B cell (primary cell): ENCODE results near the gene DTNBP1. TPM values are rescaled to one million over a fixed set of nuclear protein-coding genes. Genes with fewer than 3 reads are reported as not detected.

Experiments used
- ATAC-seq: fragments of 200-7000 bp; cut with Tn5 transposase; one replicate; pipeline ENCODE4 v1.10.0; 2021; ENCODE audit warnings: low read depth, mild to moderate bottlenecking, moderate number of reproducible peaks, moderate library complexity
- CTCF ChIA-PET: fragments of 350-600 bp; sonication (Branson Sonifier 250); formaldehyde crosslinking; loops from one replicate; lab custom pipeline; 2021; ENCODE audit warnings: antibody characterized with exemption, inconsistent platforms; lab: Charles Lee
- POLR2A ChIA-PET: fragments of 350-600 bp; sonication (Branson Sonifier 250); formaldehyde crosslinking; loops from one replicate; lab custom pipeline; 2021; ENCODE audit warnings: antibody characterized with exemption; lab: Charles Lee
- DNase-seq: peaks from one replicate; pipeline ENCODE4 v3.0.0; 2013
- H2AFZ ChIP-seq: 2 replicates; pipeline ENCODE4 v1.6.1; 2012; ENCODE audit warnings: mild to moderate bottlenecking, low read depth, low read length; ENCODE audit not compliant: insufficient read depth, poor library complexity, severe bottlenecking
- H3K27ac ChIP-seq, 2 donors: 1 replicate in 1 of 2; 2 replicates in 1 of 2; pipeline ENCODE4 v1.5.1; 2012 to 2013; ENCODE audit warnings: low read length in 2 of 2, mild to moderate bottlenecking in 2 of 2, moderate library complexity in 1 of 2
- H3K27me3 ChIP-seq, 4 experiments: fragments of 200-600 bp in 1 of 4; sonication (generic) in 1 of 4; replicated peaks in 1 of 4; 1 replicate in 2 of 4; 2 replicates in 2 of 4; pipeline versions ENCODE4 v1.6.1 to v1.7.0; 2013 to 2016; ENCODE audit warnings: low read length in 3 of 4, mild to moderate bottlenecking in 2 of 4, mixed read lengths in 1 of 4, moderate library complexity in 1 of 4; ENCODE audit not compliant: insufficient read depth in 4 of 4, control insufficient read depth in 3 of 4; ENCODE audit errors: control extremely low read depth in 1 of 4
- H3K36me3 ChIP-seq, 2 experiments: replicated peaks in 1 of 2; 1 replicate in 1 of 2; 2 replicates in 1 of 2; pipeline versions ENCODE4 v1.6.1 to v1.7.1; 2013; ENCODE audit warnings: low read length in 1 of 2; ENCODE audit not compliant: insufficient read depth in 2 of 2, control insufficient read depth in 1 of 2; ENCODE audit errors: control extremely low read depth in 1 of 2, extremely low read depth in 1 of 2
- H3K4me1 ChIP-seq, 2 donors: fragments of 200-600 bp in 1 of 2; sonication (generic) in 1 of 2; 1 replicate in 1 of 2; 2 replicates in 1 of 2; pipeline versions ENCODE4 v1.5.1 to v1.6.1; 2013 to 2017; ENCODE audit warnings: low read length in 2 of 2; ENCODE audit not compliant: control insufficient read depth in 2 of 2, insufficient read depth in 2 of 2
- H3K4me2 ChIP-seq: replicated peaks from 2 replicates; pipeline ENCODE3; 2012; ENCODE audit warnings: mild to moderate bottlenecking, low read depth, low read length; ENCODE audit not compliant: poor library complexity, severe bottlenecking
- H3K4me3 ChIP-seq, 5 experiments: fragments of 200-600 bp in 1 of 5; sonication (generic) in 1 of 5; 1 replicate in 3 of 5; 2 replicates in 2 of 5; pipeline versions ENCODE4 v1.5.1 to v1.7.0; 2011 to 2016; ENCODE audit warnings: low read length in 4 of 5, mild to moderate bottlenecking in 4 of 5, low read depth in 2 of 5, control low read depth in 1 of 5, moderate library complexity in 1 of 5; ENCODE audit not compliant: insufficient read depth in 1 of 5; ENCODE audit errors: control extremely low read depth in 1 of 5, extremely low read depth in 1 of 5
- H3K79me2 ChIP-seq: fragments of 200-600 bp; sonication (generic); one replicate; pipeline ENCODE4 v1.6.0; 2016; ENCODE audit warnings: low read length; ENCODE audit not compliant: control insufficient read depth, insufficient read depth
- H3K9ac ChIP-seq: fragments of 200-600 bp; sonication (generic); 2 replicates; pipeline ENCODE4 v1.6.1; 2017; ENCODE audit warnings: mild to moderate bottlenecking, low read length, moderate library complexity
- H3K9me3 ChIP-seq, 3 donors: one replicate each; pipeline versions ENCODE4 v1.6.1 to v1.7.1; 2013; ENCODE audit warnings: low read length in 2 of 3; ENCODE audit not compliant: control insufficient read depth in 2 of 3, insufficient read depth in 1 of 3; ENCODE audit errors: control extremely low read depth in 1 of 3
- H4K20me1 ChIP-seq: 2 replicates; pipeline ENCODE4 v1.6.0; 2012; ENCODE audit warnings: mild to moderate bottlenecking, low read length; ENCODE audit not compliant: insufficient read depth, control insufficient read depth, poor library complexity, severe bottlenecking
- H3K27ac Mint-ChIP-seq: one replicate; pipeline ENCODE4 v1.8.0; 2021; ENCODE audit warnings: mixed read lengths
- H3K27me3 Mint-ChIP-seq: one replicate; pipeline ENCODE4 v1.8.0; 2021; ENCODE audit warnings: mixed read lengths
- H3K4me1 Mint-ChIP-seq: one replicate; pipeline ENCODE4 v1.8.0; 2021; ENCODE audit warnings: mixed read lengths
- H3K4me3 Mint-ChIP-seq: one replicate; pipeline ENCODE4 v1.8.0; 2021; ENCODE audit warnings: mixed read lengths
- H3K9me3 Mint-ChIP-seq: one replicate; pipeline ENCODE4 v1.8.0; 2022; ENCODE audit warnings: mixed read lengths; ENCODE audit not compliant: insufficient read depth
- CTCF ChIP-seq: fragments of 200-600 bp; IDR thresholded peaks from one replicate; pipeline ENCODE4 v1.8.0; 2022; ENCODE audit warnings: antibody characterized with exemption, mild to moderate bottlenecking
- EZH2 ChIP-seq: IDR thresholded peaks from 2 replicates; pipeline ENCODE4 v1.6.1; 2012; ENCODE audit warnings: borderline replicate concordance, low read depth, mild to moderate bottlenecking, moderate library complexity, low read length; ENCODE audit not compliant: insufficient read depth, poor library complexity, severe bottlenecking
- WGBS: methylation state at CpG from one replicate; pipeline ENCODE4 v1.1.5; 2013; ENCODE audit warnings: missing lambda C conversion rate; ENCODE audit not compliant: insufficient coverage; 5-methylcytosine and 5-hydroxymethylcytosine counted together
- intact Hi-C: fragments of 100-400 bp; cut with micrococcal nuclease; formaldehyde crosslinking; loops from one replicate; pipeline ENCODE4 v1.10.0; 2022
- polyA plus RNA-seq: library from polyadenylated mRNA; depleted of rRNA; stranded (reverse); fragments of >200 nt; gene quantifications from 2 replicates; pipeline ENCODE4 v1.2.3, GENCODE V29; 2012
- total RNA-seq, 2 donors: library from RNA; stranded (reverse); fragments of 120-200 nt in 1 of 2; gene quantifications; 1 replicate in 1 of 2; 2 replicates in 1 of 2; pipeline versions ENCODE4 v1.2.3 to v1.2.4, GENCODE V29; 2013 to 2022

DTNBP1 gene
- total and polyA plus RNA-seq, 2 donors (not counting 1 experiment from before 2014, with no cell fraction given): 31.4 to 73.0 TPM

- H3K4me2 ChIP-seq: no peak overlapping the region
- Mint-ChIP-seq H3K27ac (no peak overlapping the region), H3K9me3 (no peaks in the 10 kb centered on the region), H3K27me3 (no peaks in the 10 kb centered on the region), H3K4me3 (no peak overlapping the region), H3K4me1 (peaks cover 41% of the 10 kb centered on the region)
- H3K4me1 ChIP-seq: peaks cover 8 to 22% of the 10 kb centered on the region in 2 donors
- peaks cover 34% of the 10 kb centered on the region for H4K20me1 ChIP-seq
- intact Hi-C loops: no loop called here
- peaks cover 38% of the 10 kb centered on the region for H3K79me2 ChIP-seq
- no peaks in the 10 kb centered on the region for H3K27me3 ChIP-seq
- H3K4me3 ChIP-seq: no peak overlapping the region
- ATAC-seq: no peak
- H3K36me3 ChIP-seq: peaks cover 11 to 28% of the 10 kb centered on the region in 2 experiments
- no peak overlapping the region for H3K27ac ChIP-seq
- POLR2A ChIA-PET: no interaction called here
- CTCF ChIA-PET: interaction anchor here (0.7 kb wide), 2 partner anchors 19 to 1308 kb away, joined by 3 to 4 read pairs; no protein-coding TSS in a partner anchor
- H3K9me3 ChIP-seq: no peaks in the 10 kb centered on the region
- DNase-seq: no peak
- WGBS: 88% methylated on average over 1 of the region's 2 CpGs
- TF ChIP-seq EZH2: no peak
- TF ChIP-seq CTCF: no peak
- H2AFZ ChIP-seq: no peak overlapping the region
- no peak overlapping the region for H3K9ac ChIP-seq
Measured at GRCh38 chr6:15485936-15486335, 176.9 kb downstream of the DTNBP1 start.

DNA sequence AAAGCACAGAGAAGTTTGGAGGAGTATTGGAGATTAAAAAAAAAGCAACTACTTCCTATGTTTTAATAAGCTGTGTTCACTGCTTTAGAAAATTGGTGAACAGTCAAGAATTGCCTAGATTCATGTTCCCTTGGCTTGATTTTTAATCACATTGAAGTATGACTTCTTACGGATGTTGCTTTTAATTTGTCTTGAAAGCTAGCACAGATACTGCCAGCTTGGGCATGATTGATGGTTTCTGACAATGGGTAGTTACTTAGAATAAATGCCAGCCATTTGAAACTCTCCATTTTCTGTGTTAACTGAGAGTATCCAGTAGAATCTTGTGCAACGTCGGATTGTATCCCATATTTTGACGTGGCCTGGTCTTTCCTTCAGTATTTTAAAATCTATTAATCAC, 178.0 kb downstream of the DTNBP1 start:
- Histone ChIP-seq H3K4me2 (no peak overlapping the region), H3K79me2 (peaks cover 48% of the 10 kb centered on the region), H3K4me3 (no peak overlapping the region), H3K27ac (no peak overlapping the region), H3K9me3 (no peaks in the 10 kb centered on the region), H3K27me3 (no peaks in the 10 kb centered on the region), H3K9ac (no peak overlapping the region), H4K20me1 (peaks cover 43% of the 10 kb centered on the region), H3K36me3 (peaks cover 11 to 28% of the 10 kb centered on the region in 2 experiments), H2AFZ (no peak overlapping the region), H3K4me1 (peaks cover 2 to 14% of the 10 kb centered on the region in 2 donors)
- Mint-ChIP-seq H3K9me3 (no peaks in the 10 kb centered on the region), H3K4me3 (no peak overlapping the region), H3K27me3 (no peaks in the 10 kb centered on the region), H3K4me1 (peaks cover 38% of the 10 kb centered on the region), H3K27ac (no peak overlapping the region)
- 100% methylated on average over 1 of the region's 4 CpGs for WGBS
- ATAC-seq (no peak), DNase-seq (no peak)
- TF ChIP-seq EZH2 (no peak), CTCF (no peak)
- ChIA-PET CTCF (interaction anchor here (1.0 kb wide), 1 partner anchor 44 kb away, joined by 3 read pairs; no protein-coding TSS in a partner anchor), POLR2A (no interaction called here)
- intact Hi-C loops: no loop called here
